Measurements from ENCODE around the gene SPTBN1.

Gene SPTBN1

DNA sequence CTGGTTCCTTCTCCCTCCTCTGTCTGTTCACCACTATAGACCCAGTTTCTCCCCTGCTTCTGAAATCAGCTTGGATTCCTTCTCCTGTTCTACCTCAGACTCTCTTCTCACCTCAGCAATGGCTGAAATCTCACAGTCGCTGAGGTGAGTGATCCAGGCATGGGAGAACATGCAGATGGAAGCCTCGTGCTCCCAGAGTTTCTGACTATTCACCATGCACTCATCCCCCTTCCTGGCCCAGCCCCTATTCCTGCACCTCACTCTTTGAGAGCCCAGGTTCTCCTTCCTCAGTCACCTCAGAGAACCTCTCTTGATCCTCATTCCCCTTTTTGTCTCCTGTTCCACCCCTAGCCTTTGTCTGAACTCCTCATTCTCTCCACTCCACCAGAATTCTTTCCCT lies 78.5 kb downstream of the SPTBN1 start:
- TF ChIP-seq, protein P1, sequence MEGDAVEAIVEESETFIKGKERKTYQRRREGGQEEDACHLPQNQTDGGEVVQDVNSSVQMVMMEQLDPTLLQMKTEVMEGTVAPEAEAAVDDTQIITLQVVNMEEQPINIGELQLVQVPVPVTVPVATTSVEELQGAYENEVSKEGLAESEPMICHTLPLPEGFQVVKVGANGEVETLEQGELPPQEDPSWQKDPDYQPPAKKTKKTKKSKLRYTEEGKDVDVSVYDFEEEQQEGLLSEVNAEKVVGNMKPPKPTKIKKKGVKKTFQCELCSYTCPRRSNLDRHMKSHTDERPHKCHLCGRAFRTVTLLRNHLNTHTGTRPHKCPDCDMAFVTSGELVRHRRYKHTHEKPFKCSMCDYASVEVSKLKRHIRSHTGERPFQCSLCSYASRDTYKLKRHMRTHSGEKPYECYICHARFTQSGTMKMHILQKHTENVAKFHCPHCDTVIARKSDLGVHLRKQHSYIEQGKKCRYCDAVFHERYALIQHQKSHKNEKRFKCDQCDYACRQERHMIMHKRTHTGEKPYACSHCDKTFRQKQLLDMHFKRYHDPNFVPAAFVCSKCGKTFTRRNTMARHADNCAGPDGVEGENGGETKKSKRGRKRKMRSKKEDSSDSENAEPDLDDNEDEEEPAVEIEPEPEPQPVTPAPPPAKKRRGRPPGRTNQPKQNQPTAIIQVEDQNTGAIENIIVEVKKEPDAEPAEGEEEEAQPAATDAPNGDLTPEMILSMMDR (conservative IDR thresholded peaks at IDR 0.05; ENCODE audit: control insufficient read depth, insufficient read depth, low read depth, low read length), result no peak
- DNase-seq (ENCODE audit: low read depth), result no peak

DNA sequence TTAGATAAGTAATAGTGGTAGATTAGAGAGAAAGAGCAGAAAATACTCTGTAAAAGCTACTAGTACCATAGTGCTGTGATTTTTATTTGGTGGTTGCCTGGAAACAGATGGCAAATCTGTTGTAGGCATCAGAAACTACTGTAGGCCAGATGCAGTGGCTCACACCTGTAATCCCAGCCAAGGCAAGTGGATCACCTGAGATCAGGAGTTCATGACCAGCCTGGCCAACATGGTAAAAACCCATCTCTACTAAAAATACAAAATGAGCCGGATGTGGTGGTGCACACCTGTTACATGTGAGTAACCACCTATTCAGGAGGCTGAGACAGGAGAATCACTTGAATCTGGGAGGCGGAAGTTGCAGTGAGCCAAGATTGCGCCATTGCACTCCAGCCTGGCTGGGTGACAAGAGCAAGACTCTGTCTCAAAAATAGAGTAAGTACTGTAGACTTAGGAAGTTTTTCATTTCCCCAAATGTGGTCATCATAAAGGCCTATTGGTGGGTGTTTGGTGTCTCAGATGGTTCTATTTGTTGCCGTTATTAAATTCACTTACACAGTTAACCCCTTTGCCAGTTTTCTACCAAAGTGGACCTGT lies 79.6 kb downstream of the SPTBN1 start:
- no peak overlapping the region for H3K4me3 ChIP-seq (ENCODE audit: control insufficient read depth, low read depth, low read length)
- no peak for DNase-seq (ENCODE audit: low read depth)
- TF ChIP-seq, protein P1 (conservative IDR thresholded peaks at IDR 0.05; ENCODE audit: control insufficient read depth, insufficient read depth, low read depth, low read length), result no peak

More for the DNA sequence above, 78.5 kb downstream of the SPTBN1 start:
- no peak overlapping the region for H3K4me3 ChIP-seq (ENCODE audit: control insufficient read depth, low read depth, low read length)

DNA sequence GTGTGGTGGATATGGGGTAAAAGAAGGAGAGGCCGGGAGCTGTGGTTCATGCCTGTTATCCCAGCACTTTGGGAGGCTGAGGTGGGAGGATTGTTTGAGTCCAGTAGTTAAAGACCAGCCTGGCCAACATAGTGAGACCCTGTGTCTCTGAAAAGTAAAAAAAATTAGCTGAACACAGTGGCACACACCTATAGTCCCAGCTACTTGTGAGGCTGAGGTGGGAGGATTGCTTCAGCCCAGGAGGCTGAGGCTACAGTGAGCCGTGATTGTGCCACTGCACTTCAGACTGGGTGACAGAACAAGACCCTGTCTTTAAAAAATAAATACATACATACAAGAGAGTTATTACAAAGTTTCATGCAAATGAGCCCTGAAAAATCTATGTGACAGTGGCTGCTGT lies 80.6 kb downstream of the SPTBN1 start:
- H3K4me3 ChIP-seq (ENCODE audit: control insufficient read depth, low read depth, low read length), result no peak overlapping the region
- no peak for DNase-seq (ENCODE audit: low read depth)
- TF ChIP-seq, protein P1 (conservative IDR thresholded peaks at IDR 0.05; ENCODE audit: control insufficient read depth, insufficient read depth, low read depth, low read length), result no peak

DNA sequence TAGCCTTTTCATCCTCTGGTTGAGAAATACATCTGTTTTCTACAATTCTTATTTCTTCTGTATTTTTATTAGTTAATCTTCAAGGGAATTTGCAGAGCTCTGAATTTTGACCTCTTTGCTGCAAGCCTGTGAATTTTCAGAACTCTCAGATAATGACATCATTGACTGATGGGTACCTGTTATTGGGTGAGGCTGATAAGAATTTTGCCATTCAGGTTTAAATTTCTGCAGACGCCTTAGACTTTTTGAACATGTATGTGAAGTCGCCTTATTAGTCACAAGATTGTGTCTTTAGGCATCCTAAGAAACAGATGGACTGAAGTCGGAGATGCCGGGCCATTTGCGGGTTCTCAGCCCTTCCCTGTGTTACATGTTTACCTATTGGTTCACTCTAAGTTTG lies 82.4 kb downstream of the SPTBN1 start:
- DNase-seq (ENCODE audit: low read depth), result no peak
- H3K4me3 ChIP-seq (ENCODE audit: control insufficient read depth, low read depth, low read length), result no peak overlapping the region
- TF ChIP-seq, protein P1 (conservative IDR thresholded peaks at IDR 0.05; ENCODE audit: control insufficient read depth, insufficient read depth, low read depth, low read length), result no peak

DNA sequence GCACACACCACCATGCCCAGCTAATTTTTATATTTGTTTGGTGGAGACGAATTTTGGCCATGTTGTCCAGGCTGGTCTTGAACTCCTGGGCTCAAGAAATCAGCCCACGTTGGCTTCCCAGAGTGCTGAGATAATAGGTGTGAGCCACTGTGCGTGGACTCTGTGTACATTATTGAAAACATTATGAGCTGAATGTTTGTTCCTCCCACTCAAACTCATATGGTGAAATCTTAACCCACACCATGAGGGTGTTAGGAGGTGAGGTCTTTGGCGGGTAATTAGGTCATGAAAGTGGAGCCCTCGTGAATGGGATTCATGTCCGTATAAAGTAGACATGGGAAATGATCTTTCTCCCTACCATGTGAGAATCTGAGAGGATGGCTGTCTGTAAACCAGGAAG lies 83.6 kb downstream of the SPTBN1 start:
- TF ChIP-seq, protein P1 (conservative IDR thresholded peaks at IDR 0.05; ENCODE audit: control insufficient read depth, insufficient read depth, low read depth, low read length), result no peak
- no peak for DNase-seq (ENCODE audit: low read depth)
- no peak overlapping the region for H3K4me3 ChIP-seq (ENCODE audit: control insufficient read depth, low read depth, low read length)

DNA sequence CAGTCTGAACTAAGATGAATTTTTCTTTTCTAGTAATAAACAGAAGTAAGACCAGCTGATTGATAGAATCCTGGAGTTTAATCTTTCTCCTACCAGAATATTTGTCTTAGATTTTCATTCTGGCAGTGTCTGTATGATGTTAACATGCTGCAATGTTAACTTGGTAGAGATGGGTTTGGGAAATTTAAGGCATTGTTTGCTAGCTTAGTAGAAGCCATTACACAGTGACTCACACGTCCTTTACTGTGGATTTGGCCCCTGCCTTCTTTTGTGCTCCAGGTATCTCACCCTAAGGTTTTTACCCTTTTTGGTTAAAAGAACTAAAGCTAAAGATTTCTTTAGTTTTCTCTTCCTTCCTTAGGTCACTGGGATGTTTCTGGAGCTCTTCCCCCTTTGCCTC lies 84.1 kb downstream of the SPTBN1 start:
- TF ChIP-seq, protein P1 (conservative IDR thresholded peaks at IDR 0.05; ENCODE audit: control insufficient read depth, insufficient read depth, low read depth, low read length), result no peak
- DNase-seq (ENCODE audit: low read depth), result no peak
- no peak overlapping the region for H3K4me3 ChIP-seq (ENCODE audit: control insufficient read depth, low read depth, low read length)

DNA sequence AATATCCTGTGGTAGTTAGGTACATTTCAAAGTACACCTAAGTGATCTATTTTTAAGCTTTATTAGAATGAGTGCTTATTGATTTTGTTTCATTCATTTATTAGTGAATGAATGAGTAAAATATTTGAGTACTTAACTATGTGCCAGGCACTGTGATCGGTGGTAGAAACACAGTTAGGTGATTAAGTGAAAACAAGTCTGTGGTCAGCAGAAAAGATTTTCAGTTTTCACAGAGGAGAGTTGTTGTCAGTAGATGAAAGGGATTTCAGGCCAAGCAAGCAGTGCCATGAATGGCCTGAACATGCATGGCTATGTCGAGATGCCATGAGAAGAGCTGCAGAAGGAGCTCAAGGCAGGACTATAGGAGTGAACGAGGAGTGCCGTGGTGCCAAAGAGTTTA lies 85.9 kb downstream of the SPTBN1 start:
- TF ChIP-seq, protein P1 (conservative IDR thresholded peaks at IDR 0.05; ENCODE audit: control insufficient read depth, insufficient read depth, low read depth, low read length), result no peak
- H3K4me3 ChIP-seq (ENCODE audit: control insufficient read depth, low read depth, low read length), result no peak overlapping the region
- no peak for DNase-seq (ENCODE audit: low read depth)
